Uterus (tissue), 2 donors: ENCODE data around the gene DPEP2NB.

Source experiments
- CTCF ChIP-seq, 4 experiments: fragments of 200-600 bp in 2 of 4; fragments of 450-650 bp in 2 of 4; sonication (generic) in 2 of 4; IDR thresholded peaks; one replicate each; pipeline ENCODE4 v1.5.1; 2016 to 2019; ENCODE audit warnings: antibody characterized with exemption in 4 of 4, mild to moderate bottlenecking in 2 of 4, moderate library complexity in 1 of 4
- POLR2A ChIP-seq, 2 donors: fragments of 450-650 bp; IDR thresholded peaks; one replicate each; pipeline ENCODE4 v1.6.1; 2016; ENCODE audit warnings: antibody characterized with exemption in 2 of 2, mild to moderate bottlenecking in 1 of 2, moderate library complexity in 1 of 2

GRCh38 chr16:68009157-68009735, 6.5 kb downstream of the DPEP2NB start:
- no peak for TF ChIP-seq CTCF (IDR thresholded peaks at IDR 0.05)
- no peak for TF ChIP-seq POLR2A (IDR thresholded peaks at IDR 0.05)
